ENCODE results near the gene ELOB. TPM values are rescaled to one million over a fixed set of nuclear protein-coding genes. Genes with fewer than 3 reads are reported as not detected.

ELOB gene
- polyA plus RNA-seq, 4 donors: 166 to 718 (median 396) TPM

- Histone ChIP-seq H3K4me3 (ENCODE audit: low read depth in 1 of 3, low read length in 3 of 3) (peak overlapping the region; percentile 61 to 98 (median 74)), H3K9me3 (ENCODE audit: control insufficient read depth in 2 of 2, insufficient read depth in 1 of 2, low read depth in 1 of 2, low read length in 1 of 2) (no peaks in the 10 kb centered on the region), H3K27ac (ENCODE audit: low read depth in 1 of 3, low read length in 2 of 3) (no peak overlapping the region), H3K36me3 (ENCODE audit: control insufficient read depth in 3 of 3, insufficient read depth in 2 of 3, low read depth in 1 of 3, low read length in 3 of 3) (peaks cover 0 to 46% (median 2%) of the 10 kb centered on the region in 3 donors), H3K4me1 (ENCODE audit: control insufficient read depth in 3 of 3, insufficient read depth in 2 of 3, low read depth in 1 of 3, low read length in 2 of 3) (peaks cover 0 to 20% (median 3%) of the 10 kb centered on the region in 3 donors), H3K27me3 (ENCODE audit: control insufficient read depth in 3 of 3, insufficient read depth in 3 of 3, low read length in 3 of 3) (no peaks in the 10 kb centered on the region)
- DNase-seq: no peak
- no peak for FAIRE-seq
- 46 to 48% (median 47%) methylated on average over 11 of the region's 11 CpGs for WGBS, 3 donors
Measured at GRCh38 chr16:2775765-2776499, 1.1 kb downstream of the ELOB start.

DNA sequence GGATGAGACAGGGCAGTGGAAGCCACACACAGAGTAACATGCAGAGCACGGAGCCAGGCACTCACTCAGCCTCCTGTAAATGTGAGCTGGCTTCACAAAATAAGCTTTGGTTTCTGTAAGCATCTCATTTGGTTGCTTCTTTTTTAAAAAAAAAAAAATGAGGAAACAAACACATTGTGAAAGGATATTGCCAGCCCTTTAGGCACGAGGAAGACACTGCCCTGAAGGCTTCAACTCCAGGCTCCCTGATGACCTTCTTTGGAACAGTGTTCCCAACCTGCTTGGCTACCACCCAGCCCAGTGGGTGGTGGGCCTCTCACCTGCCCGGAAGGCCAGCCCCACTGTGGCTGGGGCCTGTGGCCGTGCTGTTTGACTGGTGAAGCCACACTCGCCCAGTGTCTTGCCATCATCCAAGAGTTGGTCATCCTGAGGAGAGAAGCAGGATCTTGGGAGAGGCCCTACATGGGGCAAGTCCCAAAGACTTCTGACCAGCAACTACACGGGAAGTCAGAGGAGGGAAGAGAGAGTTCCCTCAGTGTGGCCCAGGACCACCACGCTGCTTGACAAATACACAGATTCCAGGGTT is 1.9 kb downstream of the ELOB start:
- H3K4me1 ChIP-seq (ENCODE audit: control insufficient read depth in 3 of 3, insufficient read depth in 2 of 3, low read depth in 1 of 3, low read length in 2 of 3): peaks cover 0 to 20% (median 3%) of the 10 kb centered on the region in 3 donors
- H3K9me3 ChIP-seq (ENCODE audit: control insufficient read depth in 2 of 2, insufficient read depth in 1 of 2, low read depth in 1 of 2, low read length in 1 of 2): no peaks in the 10 kb centered on the region
- 79 to 84% (median 79%) methylated on average over 7 of the region's 7 CpGs for WGBS, 3 donors
- H3K27me3 ChIP-seq (ENCODE audit: control insufficient read depth in 3 of 3, insufficient read depth in 3 of 3, low read length in 3 of 3): no peaks in the 10 kb centered on the region
- H3K36me3 ChIP-seq (ENCODE audit: control insufficient read depth in 3 of 3, insufficient read depth in 2 of 3, low read depth in 1 of 3, low read length in 3 of 3): peaks cover 2 to 53% (median 8%) of the 10 kb centered on the region in 3 donors
- DNase-seq (no peak), FAIRE-seq (no peak)
- H3K4me3 ChIP-seq (ENCODE audit: low read depth in 1 of 3, low read length in 3 of 3): no peak overlapping the region
- H3K27ac ChIP-seq (ENCODE audit: low read depth in 1 of 3, low read length in 2 of 3): no peak overlapping the region

DNA sequence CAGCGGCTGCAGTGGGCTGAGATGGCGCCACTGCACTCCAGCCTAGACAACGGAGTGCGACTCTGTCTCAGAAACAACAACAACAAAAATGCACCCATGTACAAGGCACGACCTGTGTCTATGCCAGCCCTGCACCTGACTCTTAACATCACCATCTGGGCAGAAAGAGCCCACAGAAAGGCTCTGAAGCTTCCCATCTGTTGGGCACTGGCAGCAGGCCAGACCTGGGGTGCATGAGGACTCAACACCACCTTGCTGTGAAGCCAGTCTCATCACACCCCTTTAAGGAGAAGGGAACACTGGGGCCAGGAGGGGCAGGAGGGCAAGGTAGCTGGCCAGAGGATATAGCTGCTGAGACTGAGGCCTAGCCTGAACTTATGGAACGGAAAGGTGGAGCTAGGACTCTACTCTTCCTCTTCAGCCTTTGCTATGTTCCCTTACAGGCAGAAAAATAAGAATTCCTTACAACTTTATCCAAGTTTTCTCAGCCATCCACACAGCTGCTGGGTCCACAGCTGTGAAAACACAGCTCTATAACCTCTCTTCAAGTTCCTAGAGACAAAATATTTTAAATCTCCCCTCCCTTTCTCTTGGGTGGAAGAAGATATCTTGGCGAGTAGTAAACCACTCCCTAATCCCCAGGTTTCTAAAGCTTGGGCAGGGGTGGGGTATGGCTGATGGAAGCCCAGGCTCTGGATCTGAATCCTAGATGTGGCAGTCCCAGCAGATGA is 2.8 kb downstream of the ELOB start:
- peaks cover 3 to 62% (median 17%) of the 10 kb centered on the region in 3 donors for H3K36me3 ChIP-seq (ENCODE audit: control insufficient read depth in 3 of 3, insufficient read depth in 2 of 3, low read depth in 1 of 3, low read length in 3 of 3)
- no peak overlapping the region for H3K4me3 ChIP-seq (ENCODE audit: low read depth in 1 of 3, low read length in 3 of 3)
- H3K27ac ChIP-seq (ENCODE audit: low read depth in 1 of 3, low read length in 2 of 3): no peak overlapping the region
- no peaks in the 10 kb centered on the region for H3K9me3 ChIP-seq (ENCODE audit: control insufficient read depth in 2 of 2, insufficient read depth in 1 of 2, low read depth in 1 of 2, low read length in 1 of 2)
- H3K27me3 ChIP-seq (ENCODE audit: control insufficient read depth in 3 of 3, insufficient read depth in 3 of 3, low read length in 3 of 3): no peaks in the 10 kb centered on the region
- WGBS, 3 donors: 74 to 85% (median 77%) methylated on average over 7 of the region's 7 CpGs
- DNase-seq (no peak), FAIRE-seq (no peak)
- peaks cover 0 to 20% (median 3%) of the 10 kb centered on the region in 3 donors for H3K4me1 ChIP-seq (ENCODE audit: control insufficient read depth in 3 of 3, insufficient read depth in 2 of 3, low read depth in 1 of 3, low read length in 2 of 3)

- H3K9me3 ChIP-seq (ENCODE audit: control insufficient read depth in 2 of 2, insufficient read depth in 1 of 2, low read depth in 1 of 2, low read length in 1 of 2): no peaks in the 10 kb centered on the region
- DNase-seq (no peak), FAIRE-seq (no peak)
- 82 to 90% (median 85%) methylated on average over 12 of the region's 12 CpGs for WGBS, 3 donors
- no peaks in the 10 kb centered on the region for H3K27me3 ChIP-seq (ENCODE audit: control insufficient read depth in 3 of 3, insufficient read depth in 3 of 3, low read length in 3 of 3)
- peaks cover 0 to 14% (median 3%) of the 10 kb centered on the region in 3 donors for H3K4me1 ChIP-seq (ENCODE audit: control insufficient read depth in 3 of 3, insufficient read depth in 2 of 3, low read depth in 1 of 3, low read length in 2 of 3)
- no peak overlapping the region for H3K4me3 ChIP-seq (ENCODE audit: low read depth in 1 of 3, low read length in 3 of 3)
- no peak overlapping the region for H3K27ac ChIP-seq (ENCODE audit: low read depth in 1 of 3, low read length in 2 of 3)
- H3K36me3 ChIP-seq (ENCODE audit: control insufficient read depth in 3 of 3, insufficient read depth in 2 of 3, low read depth in 1 of 3, low read length in 3 of 3): peaks cover 8 to 72% (median 22%) of the 10 kb centered on the region in 3 donors
Measured at GRCh38 chr16:2773188-2773968, 3.7 kb downstream of the ELOB start.

GRCh38 chr16:2771496-2772402 is 5.3 kb downstream of the ELOB start:
- 78 to 85% (median 78%) methylated on average over 14 to 18 of the region's 18 CpGs for WGBS, 3 donors
- H3K4me3 ChIP-seq (ENCODE audit: low read depth in 1 of 3, low read length in 3 of 3): no peak overlapping the region
- no peak for FAIRE-seq
- peaks cover 0 to 12% (median 0%) of the 10 kb centered on the region in 3 donors for H3K4me1 ChIP-seq (ENCODE audit: control insufficient read depth in 3 of 3, insufficient read depth in 2 of 3, low read depth in 1 of 3, low read length in 2 of 3)
- H3K9me3 ChIP-seq (ENCODE audit: control insufficient read depth in 2 of 2, insufficient read depth in 1 of 2, low read depth in 1 of 2, low read length in 1 of 2): no peaks in the 10 kb centered on the region
- no peak overlapping the region for H3K27ac ChIP-seq (ENCODE audit: low read depth in 1 of 3, low read length in 2 of 3)
- DNase-seq: no peak
- peaks cover 19 to 88% (median 26%) of the 10 kb centered on the region in 3 donors for H3K36me3 ChIP-seq (ENCODE audit: control insufficient read depth in 3 of 3, insufficient read depth in 2 of 3, low read depth in 1 of 3, low read length in 3 of 3)
- no peaks in the 10 kb centered on the region for H3K27me3 ChIP-seq (ENCODE audit: control insufficient read depth in 3 of 3, insufficient read depth in 3 of 3, low read length in 3 of 3)

DNA sequence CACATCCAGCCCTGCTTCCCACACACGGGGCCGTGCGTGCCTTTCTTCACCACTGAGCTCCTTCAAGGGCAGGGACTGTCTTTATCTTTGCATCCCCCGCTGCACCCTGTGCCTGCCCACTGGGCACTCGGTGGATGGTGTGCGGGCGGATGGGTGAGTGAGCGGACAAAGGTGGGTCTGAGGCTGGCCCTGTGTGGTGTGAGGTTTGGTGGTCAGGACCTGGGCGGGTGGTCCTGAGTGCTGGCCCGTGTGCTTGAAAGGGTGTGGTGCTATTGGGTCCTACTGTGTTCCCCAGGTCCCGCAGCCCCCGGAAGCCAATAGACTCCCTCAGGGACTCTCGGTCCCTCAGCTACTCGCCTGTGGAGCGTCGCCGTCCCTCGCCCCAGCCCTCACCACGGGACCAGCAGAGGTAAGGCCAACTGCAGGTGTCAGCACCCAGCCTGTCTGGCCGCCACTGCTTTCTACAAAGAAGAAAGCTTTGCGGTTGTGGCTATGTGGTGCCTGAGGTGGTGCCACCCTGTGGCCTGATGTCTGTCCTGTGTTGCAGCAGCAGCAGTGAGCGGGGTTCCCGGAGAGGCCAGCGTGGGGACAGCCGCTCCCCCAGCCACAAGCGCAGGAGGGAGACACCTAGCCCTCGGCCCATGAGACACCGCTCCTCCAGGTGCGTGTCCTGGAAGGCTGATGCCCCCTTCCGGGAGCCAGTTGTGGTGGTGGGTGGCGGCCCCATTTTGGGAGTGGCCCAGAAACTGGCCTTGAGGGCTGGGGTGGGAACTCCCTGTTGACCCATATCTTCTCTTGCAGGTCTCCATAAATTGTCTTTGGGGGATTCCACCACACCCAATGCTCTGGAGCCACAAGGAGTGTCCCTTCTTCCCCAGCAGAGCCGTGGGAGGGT is 6.8 kb downstream of the ELOB start:
- WGBS, 3 donors: 83 to 84% (median 83%) methylated on average over 31 to 32 of the region's 32 CpGs
- FAIRE-seq: no peak
- peaks cover 20 to 97% (median 35%) of the 10 kb centered on the region in 3 donors for H3K36me3 ChIP-seq (ENCODE audit: control insufficient read depth in 3 of 3, insufficient read depth in 2 of 3, low read depth in 1 of 3, low read length in 3 of 3)
- H3K4me1 ChIP-seq (ENCODE audit: control insufficient read depth in 3 of 3, insufficient read depth in 2 of 3, low read depth in 1 of 3, low read length in 2 of 3): peaks cover 0 to 2% (median 0%) of the 10 kb centered on the region in 3 donors
- H3K27ac ChIP-seq (ENCODE audit: low read depth in 1 of 3, low read length in 2 of 3): peak overlapping the region in 2 of 3 donors; percentile 14 to 64
- DNase-seq: no peak
- H3K27me3 ChIP-seq (ENCODE audit: control insufficient read depth in 3 of 3, insufficient read depth in 3 of 3, low read length in 3 of 3): no peaks in the 10 kb centered on the region
- H3K9me3 ChIP-seq (ENCODE audit: control insufficient read depth in 2 of 2, insufficient read depth in 1 of 2, low read depth in 1 of 2, low read length in 1 of 2): peaks cover 0 to 13% of the 10 kb centered on the region in 2 donors
- no peak overlapping the region for H3K4me3 ChIP-seq (ENCODE audit: low read depth in 1 of 3, low read length in 3 of 3)

DNA sequence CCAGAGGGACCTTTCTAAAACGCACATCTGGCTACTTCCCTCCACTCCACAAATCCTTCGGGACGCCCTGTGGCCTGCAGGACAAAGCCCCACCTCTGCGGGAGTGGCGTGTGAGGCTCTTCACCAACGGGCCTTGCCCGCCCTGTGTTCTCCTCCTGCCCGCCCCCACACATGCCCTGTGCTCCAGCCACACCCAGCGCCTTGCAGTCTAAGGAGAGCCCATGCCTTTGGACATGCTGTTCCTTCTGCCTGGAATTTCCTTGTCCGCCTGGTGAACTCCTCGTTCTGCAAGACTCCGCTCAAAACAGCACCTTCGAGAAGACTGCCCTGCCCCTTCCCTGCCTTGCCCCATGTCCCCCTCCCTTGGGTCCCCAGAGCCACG is 7.4 kb downstream of the ELOB start:
- Histone ChIP-seq H3K36me3 (ENCODE audit: control insufficient read depth in 3 of 3, insufficient read depth in 2 of 3, low read depth in 1 of 3, low read length in 3 of 3) (peaks cover 24 to 97% (median 35%) of the 10 kb centered on the region in 3 donors), H3K27me3 (ENCODE audit: control insufficient read depth in 3 of 3, insufficient read depth in 3 of 3, low read length in 3 of 3) (no peaks in the 10 kb centered on the region), H3K9me3 (ENCODE audit: control insufficient read depth in 2 of 2, insufficient read depth in 1 of 2, low read depth in 1 of 2, low read length in 1 of 2) (peaks cover 0 to 19% of the 10 kb centered on the region in 2 donors), H3K4me3 (ENCODE audit: low read depth in 1 of 3, low read length in 3 of 3) (no peak overlapping the region), H3K4me1 (ENCODE audit: control insufficient read depth in 3 of 3, insufficient read depth in 2 of 3, low read depth in 1 of 3, low read length in 2 of 3) (no peaks in the 10 kb centered on the region), H3K27ac (ENCODE audit: low read depth in 1 of 3, low read length in 2 of 3) (peak overlapping the region in 2 of 3 donors; percentile 14 to 64)
- FAIRE-seq (no peak), DNase-seq (peak in 1 of 2 donors; percentile 94)
- 34 to 61% (median 51%) methylated on average over 14 of the region's 14 CpGs for WGBS, 3 donors

Data from small intestine (tissue), 7 donors.